ENCODE measurements around the gene RAB6B.

- TF ChIP-seq CTCF (IDR thresholded peaks at IDR 0.05) (no peak), POLR2A (IDR thresholded peaks at IDR 0.05) (no peak)
Measured at GRCh38 chr3:133820129-133820528, 75.6 kb downstream of the RAB6B start.
